ENCODE measurements around the gene SCP2.

GRCh38 chr1:52920791-52921291 is 6.2 kb upstream of the SCP2 start:
- TF ChIP-seq POLR2A (IDR thresholded peaks at IDR 0.05; ENCODE audit: low read length) (no peak), GATA1 (IDR thresholded peaks at IDR 0.05; ENCODE audit: low read depth, low read length) (no peak)
